ENCODE measurements around the gene CCDC54.

GRCh38 chr3:107404727-107405469 lies 27.7 kb downstream of the CCDC54 start:
- TF ChIP-seq TAF1 (IDR thresholded peaks at IDR 0.05; ENCODE audit: borderline replicate concordance, insufficient read depth, low read length) = no peak
- no peak for TF ChIP-seq SIN3A (IDR thresholded peaks at IDR 0.05; ENCODE audit: borderline replicate concordance, insufficient read depth, low read length)
- TF ChIP-seq POLR2AphosphoS5 (IDR thresholded peaks at IDR 0.05; ENCODE audit: low read depth, low read length) = no peak
- no peak for TF ChIP-seq FOXP2 (optimal IDR thresholded peaks at IDR 0.05; ENCODE audit: borderline replicate concordance, extremely low read depth, extremely low read length, insufficient read depth)
